ENCODE data around the gene DKK1.
"Not testable (repeated sequence)": the region's sequence is repeated elsewhere in the genome, so short reads cannot be mapped to it uniquely, and the experiment has no call there.

The DKK1 gene

GRCh38 chr10:52318136-52318701 lies 4.1 kb downstream of the DKK1 start:
- DNase-seq (ENCODE audit: low spot score): no peak

- peak; percentile 75 for DNase-seq (ENCODE audit: low spot score)
These were observed 4.9 kb downstream of the DKK1 start for GRCh38 chr10:52318822-52319464.

- DNase-seq (ENCODE audit: low spot score): no peak
These were observed 5.8 kb downstream of the DKK1 start for GRCh38 chr10:52319926-52320325.

GRCh38 chr10:52322323-52322722 lies 8.2 kb downstream of the DKK1 start:
- DNase-seq (ENCODE audit: low spot score): no peak

- no peak for DNase-seq (ENCODE audit: low spot score)
These were observed 8.9 kb downstream of the DKK1 start for GRCh38 chr10:52322936-52323335.

GRCh38 chr10:52326382-52326781 lies 12.3 kb downstream of the DKK1 start:
- DNase-seq (ENCODE audit: low spot score): no peak

GRCh38 chr10:52331638-52332364 lies 17.7 kb downstream of the DKK1 start:
- DNase-seq (ENCODE audit: low spot score): no peak

- no peak for DNase-seq (ENCODE audit: low spot score)
These were observed 18.7 kb downstream of the DKK1 start for GRCh38 chr10:52332815-52333214.

GRCh38 chr10:52334595-52334994 lies 20.5 kb downstream of the DKK1 start:
- DNase-seq (ENCODE audit: low spot score): no peak

- no peak for DNase-seq (ENCODE audit: low spot score)
These were observed 21.6 kb downstream of the DKK1 start for GRCh38 chr10:52335665-52336064.

- DNase-seq (ENCODE audit: low spot score): no peak
These were observed 23.1 kb downstream of the DKK1 start for GRCh38 chr10:52337225-52337624.

- no peak for DNase-seq (ENCODE audit: low spot score)
These were observed 29.4 kb downstream of the DKK1 start for GRCh38 chr10:52343439-52343838.

GRCh38 chr10:52346394-52347326 lies 32.6 kb downstream of the DKK1 start:
- DNase-seq (ENCODE audit: low spot score): no peak

GRCh38 chr10:52347327-52347667 lies 33.2 kb downstream of the DKK1 start:
- DNase-seq (ENCODE audit: low spot score): no peak

- DNase-seq (ENCODE audit: low spot score): no peak
These were observed 34.0 kb downstream of the DKK1 start for GRCh38 chr10:52348037-52348564.

GRCh38 chr10:52351914-52352330 lies 37.8 kb downstream of the DKK1 start:
- DNase-seq (ENCODE audit: low spot score): peak; percentile 39

- DNase-seq (ENCODE audit: low spot score): peak; percentile 79
These were observed 39.1 kb downstream of the DKK1 start for GRCh38 chr10:52353205-52353604.

GRCh38 chr10:52353960-52354394 lies 39.9 kb downstream of the DKK1 start:
- peak; percentile 28 for DNase-seq (ENCODE audit: low spot score)

GRCh38 chr10:52357971-52358370 lies 43.9 kb downstream of the DKK1 start:
- DNase-seq (ENCODE audit: low spot score): no peak

GRCh38 chr10:52359441-52359840 lies 45.4 kb downstream of the DKK1 start:
- DNase-seq (ENCODE audit: low spot score): no peak

GRCh38 chr10:52365547-52366432 lies 51.7 kb downstream of the DKK1 start:
- DNase-seq (ENCODE audit: low spot score): not testable (repeated sequence)
